ENCODE results near the gene SLC31A1. TPM values are rescaled to one million over a fixed set of nuclear protein-coding genes. Genes with fewer than 3 reads are reported as not detected.

Gene SLC31A1
- total RNA-seq, 1 experiment from 2014 or later = 56.3 TPM

GRCh38 chr9:113310538-113310937, 89.2 kb downstream of the SLC31A1 start:
- no peaks in the 10 kb centered on the region for H3K36me3 Mint-ChIP-seq (ENCODE audit: insufficient read depth, unreplicated experiment)
- intact Hi-C loops (cut with micrococcal nuclease) = no loop called here
- TF ChIP-seq, protein P1, sequence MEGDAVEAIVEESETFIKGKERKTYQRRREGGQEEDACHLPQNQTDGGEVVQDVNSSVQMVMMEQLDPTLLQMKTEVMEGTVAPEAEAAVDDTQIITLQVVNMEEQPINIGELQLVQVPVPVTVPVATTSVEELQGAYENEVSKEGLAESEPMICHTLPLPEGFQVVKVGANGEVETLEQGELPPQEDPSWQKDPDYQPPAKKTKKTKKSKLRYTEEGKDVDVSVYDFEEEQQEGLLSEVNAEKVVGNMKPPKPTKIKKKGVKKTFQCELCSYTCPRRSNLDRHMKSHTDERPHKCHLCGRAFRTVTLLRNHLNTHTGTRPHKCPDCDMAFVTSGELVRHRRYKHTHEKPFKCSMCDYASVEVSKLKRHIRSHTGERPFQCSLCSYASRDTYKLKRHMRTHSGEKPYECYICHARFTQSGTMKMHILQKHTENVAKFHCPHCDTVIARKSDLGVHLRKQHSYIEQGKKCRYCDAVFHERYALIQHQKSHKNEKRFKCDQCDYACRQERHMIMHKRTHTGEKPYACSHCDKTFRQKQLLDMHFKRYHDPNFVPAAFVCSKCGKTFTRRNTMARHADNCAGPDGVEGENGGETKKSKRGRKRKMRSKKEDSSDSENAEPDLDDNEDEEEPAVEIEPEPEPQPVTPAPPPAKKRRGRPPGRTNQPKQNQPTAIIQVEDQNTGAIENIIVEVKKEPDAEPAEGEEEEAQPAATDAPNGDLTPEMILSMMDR (IDR thresholded peaks at IDR 0.05; ENCODE audit: unreplicated experiment) = no peak
- H3K4me1 Mint-ChIP-seq (ENCODE audit: insufficient read depth, unreplicated experiment) = no peaks in the 10 kb centered on the region
- H3K4me3 Mint-ChIP-seq (ENCODE audit: unreplicated experiment) = no peak overlapping the region
- no peak overlapping the region for H3K27ac Mint-ChIP-seq (ENCODE audit: low read depth, unreplicated experiment)
- no peak for DNase-seq (ENCODE audit: unreplicated experiment)
- H3K27me3 Mint-ChIP-seq (ENCODE audit: insufficient read depth, unreplicated experiment) = no peaks in the 10 kb centered on the region
- no TSS peak for BruUV-seq (replicated peaks)
- CTCF ChIA-PET = interaction anchor here (0.6 to 3.3 kb wide), 8 partner anchors 11 to 348 kb away, joined by 3 to 30 read pairs (median 4); no protein-coding TSS in a partner anchor
- H3K9me3 Mint-ChIP-seq (ENCODE audit: unreplicated experiment) = no peaks in the 10 kb centered on the region
- POLR2A ChIA-PET = no interaction called here

DNA sequence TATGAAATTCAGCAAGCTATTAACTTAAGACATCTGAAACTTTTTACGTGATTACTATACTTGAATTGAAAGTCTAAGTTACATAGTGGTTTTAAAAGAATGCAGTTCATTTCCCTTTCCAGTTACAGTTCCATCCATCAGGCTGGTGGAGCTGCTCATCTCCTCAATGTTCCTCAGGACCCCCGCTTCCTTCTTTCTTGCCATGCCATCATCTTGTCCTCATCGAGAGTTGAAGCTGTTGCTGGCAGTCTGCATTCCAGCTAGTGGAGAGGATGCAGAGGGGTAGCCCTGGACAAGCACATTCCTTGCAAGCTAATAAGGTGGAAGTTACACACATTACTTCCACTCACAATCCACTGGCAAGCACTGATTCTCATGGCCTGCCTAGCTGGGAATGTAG, 90.6 kb downstream of the SLC31A1 start:
- Mint-ChIP-seq H3K4me1 (ENCODE audit: insufficient read depth, unreplicated experiment) (no peaks in the 10 kb centered on the region), H3K9me3 (ENCODE audit: unreplicated experiment) (no peaks in the 10 kb centered on the region), H3K36me3 (ENCODE audit: insufficient read depth, unreplicated experiment) (no peaks in the 10 kb centered on the region), H3K27me3 (ENCODE audit: insufficient read depth, unreplicated experiment) (no peaks in the 10 kb centered on the region), H3K4me3 (ENCODE audit: unreplicated experiment) (no peak overlapping the region), H3K27ac (ENCODE audit: low read depth, unreplicated experiment) (no peak overlapping the region)
- TF ChIP-seq, protein P1 (IDR thresholded peaks at IDR 0.05; ENCODE audit: unreplicated experiment) = no peak
- ChIA-PET POLR2A (interaction anchor here (0.6 to 1.6 kb wide), 4 partner anchors 9 to 644 kb away, joined by 3 to 4 read pairs (median 3); no protein-coding TSS in a partner anchor), CTCF (interaction anchor here (0.6 to 1.3 kb wide), 7 partner anchors 10 to 1232 kb away, joined by 3 to 11 read pairs (median 4); no protein-coding TSS in a partner anchor)
- intact Hi-C loops (cut with micrococcal nuclease) = no loop called here
- DNase-seq (ENCODE audit: unreplicated experiment) = no peak
- no TSS peak for BruUV-seq (replicated peaks)

GRCh38 chr9:113313261-113313660, 91.9 kb downstream of the SLC31A1 start:
- BruUV-seq (replicated peaks) = no TSS peak
- Mint-ChIP-seq H3K4me1 (ENCODE audit: insufficient read depth, unreplicated experiment) (no peaks in the 10 kb centered on the region), H3K27ac (ENCODE audit: low read depth, unreplicated experiment) (no peak overlapping the region), H3K4me3 (ENCODE audit: unreplicated experiment) (no peak overlapping the region), H3K27me3 (ENCODE audit: insufficient read depth, unreplicated experiment) (no peaks in the 10 kb centered on the region), H3K9me3 (ENCODE audit: unreplicated experiment) (no peaks in the 10 kb centered on the region), H3K36me3 (ENCODE audit: insufficient read depth, unreplicated experiment) (no peaks in the 10 kb centered on the region)
- no peak for DNase-seq (ENCODE audit: unreplicated experiment)
- ChIA-PET POLR2A (interaction anchor here (0.5 kb wide), 1 partner anchor 89 kb away, joined by 3 read pairs; no protein-coding TSS in a partner anchor), CTCF (interaction anchor here (0.8 to 1.0 kb wide), 2 partner anchors 29 to 342 kb away, joined by 3 to 4 read pairs; no protein-coding TSS in a partner anchor)
- intact Hi-C loops (cut with micrococcal nuclease) = no loop called here
- TF ChIP-seq, protein P1 (IDR thresholded peaks at IDR 0.05; ENCODE audit: unreplicated experiment) = no peak

Other genes starting within 250 kb of the SLC31A1 start
- gene ZNF883, start 209.4 kb upstream of the SLC31A1 start, total RNA-seq (2022) = 0.51 and 0.59 TPM in 2 replicates
- 3.5 and 4.0 TPM in 2 replicates for gene ZFP37, start 164.8 kb upstream of the SLC31A1 start, total RNA-seq (2022)
- 14.9 and 16.1 TPM in 2 replicates for gene SLC31A2, start 70.5 kb upstream of the SLC31A1 start, total RNA-seq (2022)
- 32.2 and 32.6 TPM in 2 replicates for gene FKBP15, start 267 bp upstream of the SLC31A1 start, total RNA-seq (2022)
- 51.6 and 64.8 TPM in 2 replicates for gene CDC26, start 54.0 kb downstream of the SLC31A1 start, total RNA-seq (2022)
- 35.6 and 37.3 TPM in 2 replicates for gene PRPF4, start 54.1 kb downstream of the SLC31A1 start, total RNA-seq (2022)
- gene RNF183, start 81.8 kb downstream of the SLC31A1 start, total RNA-seq (2022) = not detected in 2 replicates
- 2.3 and 2.9 TPM in 2 replicates for gene WDR31, start 118.7 kb downstream of the SLC31A1 start, total RNA-seq (2022)
- gene BSPRY, start 128.0 kb downstream of the SLC31A1 start, total RNA-seq (2022) = 0.17 and 0.21 TPM in 2 replicates
- gene HDHD3, start 155.4 kb downstream of the SLC31A1 start, total RNA-seq (2022) = 10.1 and 11.5 TPM in 2 replicates
- 6.6 and 7.8 TPM in 2 replicates for gene ALAD, start 179.7 kb downstream of the SLC31A1 start, total RNA-seq (2022)
- 51.8 and 54.0 TPM in 2 replicates for gene POLE3, start 189.1 kb downstream of the SLC31A1 start, total RNA-seq (2022)
- gene C9orf43, start 189.2 kb downstream of the SLC31A1 start, total RNA-seq (2022) = 0.84 and 1.1 TPM in 2 replicates
- 32.1 and 34.8 TPM in 2 replicates for gene RGS3, start 242.2 kb downstream of the SLC31A1 start, total RNA-seq (2022)